GM23248 (cell line): ENCODE measurements around the gene HDHD2.

ENCODE experiments used
- EZH2 ChIP-seq: fragments of 200-600 bp; sonication (generic); IDR thresholded peaks from 2 replicates; pipeline ENCODE4 v1.6.1; 2018; ENCODE audit warnings: antibody characterized with exemption, mild to moderate bottlenecking; ENCODE audit not compliant: insufficient read depth, poor library complexity, severe bottlenecking
- EZH2phosphoT487 ChIP-seq: fragments of 200-600 bp; sonication (generic); IDR thresholded peaks from 2 replicates; pipeline ENCODE4 v1.6.1; 2018; ENCODE audit warnings: antibody characterized with exemption, moderate library complexity, mild to moderate bottlenecking, low read depth; ENCODE audit not compliant: insufficient read depth

- TF ChIP-seq EZH2phosphoT487 (no peak), EZH2 (no peak)
Measured at GRCh38 chr18:47168913-47169312, 18.6 kb upstream of the HDHD2 start.
